GM12875 (cell line): ENCODE results near the gene PDZD8.

Source experiments
- H3K4me3 ChIP-seq: one replicate; pipeline ENCODE4 v1.5.1; 2011; ENCODE audit warnings: low read depth, low read length, control low read depth
- CTCF ChIP-seq: IDR thresholded peaks from 2 replicates; pipeline ENCODE4 v1.5.1; 2011; ENCODE audit warnings: low read depth, mild to moderate bottlenecking, control low read depth, inconsistent platforms, low read length, moderate library complexity, borderline replicate concordance; ENCODE audit not compliant: insufficient read depth

Gene PDZD8

DNA sequence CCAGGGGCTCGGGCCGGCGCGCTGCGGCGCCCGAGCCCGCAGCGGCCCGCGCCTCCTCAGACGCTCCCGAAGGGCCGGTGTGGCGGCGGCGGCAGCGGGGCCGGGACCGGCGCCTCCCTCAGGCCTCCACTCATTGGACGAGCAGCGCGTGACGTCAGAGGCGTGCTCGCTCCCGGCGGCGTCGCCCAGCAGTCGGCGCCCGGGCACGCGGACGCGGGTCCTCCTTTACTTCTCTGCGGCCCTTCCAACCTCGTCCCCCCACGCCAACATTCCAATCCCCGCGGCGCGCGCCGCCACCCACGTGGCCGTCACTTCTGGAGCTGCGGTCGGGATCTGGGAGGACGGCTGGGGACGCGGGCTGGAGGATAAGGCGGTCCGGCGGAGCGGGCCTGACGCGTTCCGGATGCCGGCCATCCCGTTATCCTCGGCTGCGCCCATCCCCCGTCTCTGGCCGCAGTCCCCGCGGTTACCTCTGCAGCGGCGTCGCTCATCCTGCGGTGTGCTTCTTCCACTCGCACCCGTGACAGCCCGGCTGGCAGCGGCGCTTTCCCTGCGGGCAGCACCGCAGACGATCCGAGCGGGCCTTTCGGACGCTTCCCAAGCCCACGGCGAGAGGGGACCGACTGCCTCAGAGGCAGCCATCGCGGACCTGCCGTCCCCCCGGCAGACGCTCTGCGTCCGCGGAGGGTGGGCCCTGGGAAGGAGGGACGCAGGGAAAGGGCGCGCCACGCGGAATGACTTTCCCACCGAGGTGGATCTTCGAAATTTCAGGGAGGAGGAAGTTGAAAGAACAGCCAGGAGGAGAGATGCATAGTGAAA, at the start of gene PDZD8:
TSS of gene PDZD8 (minus strand) at position 81 of the 819 bp plus-strand sequence. CDS start 213 bp downstream, outside the sequence.
- TF ChIP-seq CTCF: no peak
- H3K4me3 ChIP-seq: peak within 1 kb of the TSS; percentile 84

DNA sequence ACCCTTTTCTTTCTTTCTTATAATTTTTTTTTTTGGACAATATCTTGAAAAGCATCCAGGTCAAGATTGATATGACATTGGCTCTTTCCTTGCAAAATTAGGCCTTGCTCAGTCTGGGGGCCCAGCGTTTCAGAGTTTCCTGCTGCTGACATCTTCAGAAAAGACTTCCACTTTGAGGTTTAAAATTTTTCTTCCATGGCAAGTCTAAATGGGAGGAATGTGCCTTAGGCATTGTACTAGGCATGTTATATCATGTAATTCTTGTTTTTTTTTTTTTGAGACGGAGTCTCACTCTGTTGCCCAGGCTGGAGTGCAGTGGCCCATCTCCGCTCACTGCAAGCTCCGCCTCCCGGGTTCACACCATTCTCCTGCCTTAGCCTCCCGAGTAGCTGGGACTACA, 48.9 kb upstream of the PDZD8 start:
- TF ChIP-seq CTCF: no peak
- no peak overlapping the region for H3K4me3 ChIP-seq

DNA sequence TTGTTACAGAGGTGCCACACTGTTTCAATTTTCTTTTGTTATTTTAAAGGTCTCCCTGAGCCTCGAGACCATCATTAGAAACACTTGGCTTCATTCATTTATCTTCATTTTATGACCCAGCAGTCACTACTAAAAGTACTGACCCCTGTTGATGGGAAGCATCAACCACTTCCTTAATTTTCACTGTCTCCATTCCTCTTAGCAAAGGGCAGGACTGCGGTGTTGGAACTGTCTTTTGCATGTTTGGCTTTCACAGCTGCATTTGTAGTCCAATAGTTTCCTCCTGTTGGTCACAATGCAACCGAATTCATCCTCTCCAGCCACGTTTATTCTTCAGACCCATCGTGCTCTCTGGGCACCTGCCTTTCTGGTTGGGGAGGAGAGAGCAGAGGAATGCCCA, 46.7 kb upstream of the PDZD8 start:
- H3K4me3 ChIP-seq: no peak overlapping the region
- TF ChIP-seq CTCF: no peak

GRCh38 chr10:117420768-117421167, 45.5 kb upstream of the PDZD8 start:
- no peak overlapping the region for H3K4me3 ChIP-seq
- no peak for TF ChIP-seq CTCF

- no peak overlapping the region for H3K4me3 ChIP-seq
- no peak for TF ChIP-seq CTCF
These were observed 44.7 kb upstream of the PDZD8 start for GRCh38 chr10:117419921-117420320.

GRCh38 chr10:117419159-117419558, 43.9 kb upstream of the PDZD8 start:
- H3K4me3 ChIP-seq: no peak overlapping the region
- no peak for TF ChIP-seq CTCF

GRCh38 chr10:117418121-117418520, 42.9 kb upstream of the PDZD8 start:
- TF ChIP-seq CTCF: no peak
- H3K4me3 ChIP-seq: no peak overlapping the region
